Mesodermal cell (in vitro differentiated cells): ENCODE results near the gene KIAA1328.

ENCODE experiments used
- H3K27ac ChIP-seq: 2 replicates; pipeline ENCODE4 v1.7.0; 2013; ENCODE audit warnings: mild to moderate bottlenecking, low read depth, low read length, moderate library complexity; ENCODE audit not compliant: severe bottlenecking
- H3K36me3 ChIP-seq: 2 replicates; pipeline ENCODE4 v1.7.1; 2013; ENCODE audit warnings: mild to moderate bottlenecking, low read length, moderate library complexity; ENCODE audit not compliant: control insufficient read depth, insufficient read depth
- H3K4me1 ChIP-seq: one replicate; pipeline ENCODE4 v1.7.1; 2013; ENCODE audit warnings: mild to moderate bottlenecking, low read length; ENCODE audit not compliant: insufficient read depth, control insufficient read depth, poor library complexity, severe bottlenecking
- H3K4me3 ChIP-seq: 2 replicates; pipeline ENCODE4 v1.7.0; 2013; ENCODE audit warnings: low read length, control low read depth, mild to moderate bottlenecking; ENCODE audit not compliant: insufficient read depth, poor library complexity, severe bottlenecking; ENCODE audit errors: extremely low read depth
- H3K9me3 ChIP-seq: 2 replicates; pipeline ENCODE4 v1.7.1; 2013; ENCODE audit warnings: mild to moderate bottlenecking, low read length, moderate library complexity; ENCODE audit not compliant: control insufficient read depth
- WGBS, 2 experiments: methylation state at CpG; one replicate each; pipeline ENCODE4 v1.1.5; 2013; ENCODE audit warnings: missing lambda C conversion rate in 2 of 2; ENCODE audit not compliant: insufficient coverage in 2 of 2; 5-methylcytosine and 5-hydroxymethylcytosine counted together

KIAA1328 gene

DNA sequence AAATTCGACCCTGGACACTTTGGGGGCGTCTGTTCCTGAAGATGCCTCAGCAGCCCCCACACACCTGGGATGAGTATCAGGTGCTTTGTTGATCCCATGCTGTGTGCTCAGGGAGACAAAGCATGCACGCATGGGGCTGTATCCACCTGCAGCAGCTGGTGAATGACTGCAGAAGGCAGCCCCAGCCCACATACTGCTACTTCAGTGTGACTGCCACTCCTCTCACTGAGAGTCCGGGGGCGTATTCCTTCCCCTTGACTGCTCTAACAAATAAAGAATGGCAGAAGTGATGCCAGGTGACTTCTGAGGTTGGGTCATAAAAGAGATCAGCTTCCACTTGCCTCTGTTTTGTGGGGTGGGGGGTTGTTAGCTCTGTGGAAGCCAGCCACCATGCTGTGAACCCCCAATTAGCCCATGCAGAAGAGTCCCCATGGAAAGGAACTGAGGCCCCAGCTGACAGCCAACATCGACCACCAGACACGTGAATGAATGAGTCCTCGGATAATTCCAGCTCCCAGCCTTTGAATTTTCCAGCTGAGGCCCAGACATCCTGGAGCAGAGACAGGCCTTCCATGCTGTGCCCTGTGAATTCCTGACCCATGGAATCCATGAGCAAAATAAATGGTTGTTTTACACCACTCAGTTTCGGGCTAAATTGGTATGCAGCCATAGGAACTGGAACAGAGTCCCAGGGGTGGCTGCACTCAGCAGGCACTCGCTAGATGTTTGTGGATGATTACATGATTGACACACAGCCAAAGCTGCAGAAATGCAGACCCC is 447.4 kb downstream of the KIAA1328 start:
- H3K9me3 ChIP-seq, result no peaks in the 10 kb centered on the region

DNA sequence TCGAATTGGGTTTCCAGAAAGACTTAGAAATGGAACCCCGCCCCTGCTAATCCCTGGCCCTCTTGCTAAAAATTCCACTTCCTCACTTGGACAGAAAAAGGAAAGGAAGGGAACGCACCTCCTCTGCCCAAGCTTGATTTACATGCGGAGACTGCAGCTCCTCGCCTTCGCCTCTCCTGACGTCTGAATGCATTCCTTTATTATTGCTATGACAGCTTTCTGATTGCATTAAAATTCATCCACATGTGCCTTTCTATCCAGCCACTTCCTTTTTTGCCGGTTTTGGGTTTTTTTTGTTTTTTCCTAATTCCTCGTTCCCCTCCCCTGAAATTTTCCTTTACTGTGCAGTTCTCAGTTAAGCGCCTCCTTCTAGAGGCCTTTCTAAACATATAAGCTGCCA is 448.9 kb downstream of the KIAA1328 start:
- Histone ChIP-seq H3K9me3 (no peaks in the 10 kb centered on the region), H3K4me1 (no peaks in the 10 kb centered on the region), H3K27ac (no peak overlapping the region), H3K4me3 (no peak overlapping the region), H3K36me3 (no peaks in the 10 kb centered on the region)
- 77 to 94% methylated on average over 8 to 9 of the region's 10 CpGs for WGBS, 2 experiments

More for the DNA sequence above, 447.4 kb downstream of the KIAA1328 start:
- H3K4me3 ChIP-seq, result no peak overlapping the region
- H3K4me1 ChIP-seq, result no peaks in the 10 kb centered on the region
- no peak overlapping the region for H3K27ac ChIP-seq
- 83 to 94% methylated on average over 5 to 6 of the region's 10 CpGs for WGBS, 2 experiments
- H3K36me3 ChIP-seq, result no peaks in the 10 kb centered on the region
